CD4-positive, alpha-beta memory T cell (primary cell): ENCODE data around the gene TXNDC11. TPM values are rescaled to one million over a fixed set of nuclear protein-coding genes. Genes with fewer than 3 reads are reported as not detected.

Source experiments
- CTCF ChIA-PET: fragments of 350-600 bp; sonication (Branson Sonifier 250); formaldehyde crosslinking; loops from one replicate; lab custom pipeline; 2021; ENCODE audit warnings: inconsistent platforms; ENCODE audit not compliant: partially characterized antibody; lab: Charles Lee
- POLR2A ChIA-PET: fragments of 350-600 bp; sonication (Branson Sonifier 250); formaldehyde crosslinking; loops from one replicate; lab custom pipeline; 2021; ENCODE audit not compliant: partially characterized antibody; lab: Charles Lee
- DNase-seq, 5 donors: peaks; one replicate each; pipeline versions ENCODE4 v3.0.0 to v3.0.0-alpha.2; 2020 to 2022; ENCODE audit warnings: mixed read lengths in 1 of 5
- H3K27ac ChIP-seq: one replicate; pipeline ENCODE4 v1.7.0; 2013; ENCODE audit warnings: low read depth, low read length
- H3K27me3 ChIP-seq: 2 replicates; pipeline ENCODE4 v1.7.0; 2013; ENCODE audit warnings: mild to moderate bottlenecking, low read length, moderate library complexity; ENCODE audit not compliant: insufficient read depth
- H3K36me3 ChIP-seq: 2 replicates; pipeline ENCODE4 v1.7.0; 2013; ENCODE audit warnings: mild to moderate bottlenecking, low read length, moderate library complexity; ENCODE audit not compliant: insufficient read depth
- H3K4me1 ChIP-seq: 2 replicates; pipeline ENCODE4 v1.7.0; 2013; ENCODE audit warnings: mild to moderate bottlenecking, low read length, moderate library complexity; ENCODE audit not compliant: insufficient read depth
- H3K4me3 ChIP-seq, 2 donors: one replicate each; pipeline ENCODE4 v1.7.0; 2013; ENCODE audit warnings: low read length in 2 of 2, mild to moderate bottlenecking in 1 of 2
- H3K9me3 ChIP-seq, 2 donors: one replicate each; pipeline ENCODE4 v1.7.0; 2013; ENCODE audit warnings: low read length in 2 of 2, control low read depth in 1 of 2; ENCODE audit not compliant: control insufficient read depth in 1 of 2
- H3K27ac Mint-ChIP-seq, 7 donors: one replicate each; pipeline ENCODE4 v1.8.0; 2020 to 2021; ENCODE audit warnings: mixed read lengths in 7 of 7, mild to moderate bottlenecking in 6 of 7, inconsistent platforms in 3 of 7, moderate library complexity in 3 of 7
- H3K27me3 Mint-ChIP-seq, 2 donors: one replicate each; pipeline ENCODE4 v1.8.0; 2020 to 2021; ENCODE audit warnings: mixed read lengths in 2 of 2
- H3K36me3 Mint-ChIP-seq, 2 donors: one replicate each; pipeline ENCODE4 v1.8.0; 2020 to 2021; ENCODE audit warnings: mixed read lengths in 2 of 2, inconsistent platforms in 1 of 2, mild to moderate bottlenecking in 1 of 2
- H3K4me1 Mint-ChIP-seq, 4 donors: one replicate each; pipeline ENCODE4 v1.8.0; 2020 to 2021; ENCODE audit warnings: mixed read lengths in 4 of 4, mild to moderate bottlenecking in 1 of 4
- H3K4me3 Mint-ChIP-seq, 8 donors: one replicate each; pipeline ENCODE4 v1.8.0; 2020 to 2021; ENCODE audit warnings: mixed read lengths in 8 of 8, mild to moderate bottlenecking in 7 of 8, moderate library complexity in 6 of 8, inconsistent platforms in 3 of 8
- H3K9me3 Mint-ChIP-seq, 8 donors: one replicate each; pipeline ENCODE4 v1.8.0; 2020 to 2021; ENCODE audit warnings: mixed read lengths in 8 of 8, mild to moderate bottlenecking in 5 of 8, inconsistent platforms in 3 of 8, moderate library complexity in 1 of 8
- intact Hi-C: fragments of 100-400 bp; cut with micrococcal nuclease; formaldehyde crosslinking; loops from one replicate; pipeline ENCODE4 v1.15.1; 2023
- polyA plus RNA-seq, 2 donors: library from polyadenylated mRNA; unstranded; fragments of 300-500 nt; fragmentation: Illumina TruSeq; gene quantifications; one replicate each; pipeline ENCODE4 v1.2.3, GENCODE V29; 2021
- total RNA-seq, 2 experiments: library from RNA; stranded (reverse); gene quantifications; one replicate each; pipeline ENCODE4 v1.2.3, GENCODE V29; 2021

Gene TXNDC11
- total and polyA plus RNA-seq, 4 experiments from 2014 or later, result 51.7 to 62.6 (median 57.3) TPM

GRCh38 chr16:11669380-11670146, 73.1 kb downstream of the TXNDC11 start:
- H3K4me3 ChIP-seq, result peak overlapping the region; percentile 47 to 72
- H3K36me3 ChIP-seq, result no peaks in the 10 kb centered on the region
- Mint-ChIP-seq H3K9me3 (no peaks in the 10 kb centered on the region), H3K27me3 (no peaks in the 10 kb centered on the region), H3K4me1 (peaks cover 45 to 87% (median 61%) of the 10 kb centered on the region in 4 donors), H3K27ac (peak overlapping the region; percentile 87 to 96 (median 92)), H3K4me3 (peak overlapping the region; percentile 84 to 92 (median 87)), H3K36me3 (no peaks in the 10 kb centered on the region)
- POLR2A ChIA-PET, result interaction anchor here (0.6 to 6.0 kb wide), 9 partner anchors 9 to 83 kb away, joined by 3 to 29 read pairs (median 5); partner anchors contain the start of genes LITAF and TXNDC11
- CTCF ChIA-PET, result interaction anchor here (0.7 to 1.7 kb wide), 5 partner anchors 26 to 137 kb away, joined by 3 to 7 read pairs (median 3); partner anchors contain the start of gene ZC3H7A
- H3K4me1 ChIP-seq, result peaks cover 72% of the 10 kb centered on the region
- no peaks in the 10 kb centered on the region for H3K27me3 ChIP-seq
- intact Hi-C loops, result loop anchor here (2.0 to 5.0 kb wide), 2 partner anchors 73 to 128 kb away; partner anchors contain the start of genes TXNDC11 and ZC3H7A
- no peaks in the 10 kb centered on the region for H3K9me3 ChIP-seq
- peak overlapping the region; percentile 44 for H3K27ac ChIP-seq
- DNase-seq, result no peak

DNA sequence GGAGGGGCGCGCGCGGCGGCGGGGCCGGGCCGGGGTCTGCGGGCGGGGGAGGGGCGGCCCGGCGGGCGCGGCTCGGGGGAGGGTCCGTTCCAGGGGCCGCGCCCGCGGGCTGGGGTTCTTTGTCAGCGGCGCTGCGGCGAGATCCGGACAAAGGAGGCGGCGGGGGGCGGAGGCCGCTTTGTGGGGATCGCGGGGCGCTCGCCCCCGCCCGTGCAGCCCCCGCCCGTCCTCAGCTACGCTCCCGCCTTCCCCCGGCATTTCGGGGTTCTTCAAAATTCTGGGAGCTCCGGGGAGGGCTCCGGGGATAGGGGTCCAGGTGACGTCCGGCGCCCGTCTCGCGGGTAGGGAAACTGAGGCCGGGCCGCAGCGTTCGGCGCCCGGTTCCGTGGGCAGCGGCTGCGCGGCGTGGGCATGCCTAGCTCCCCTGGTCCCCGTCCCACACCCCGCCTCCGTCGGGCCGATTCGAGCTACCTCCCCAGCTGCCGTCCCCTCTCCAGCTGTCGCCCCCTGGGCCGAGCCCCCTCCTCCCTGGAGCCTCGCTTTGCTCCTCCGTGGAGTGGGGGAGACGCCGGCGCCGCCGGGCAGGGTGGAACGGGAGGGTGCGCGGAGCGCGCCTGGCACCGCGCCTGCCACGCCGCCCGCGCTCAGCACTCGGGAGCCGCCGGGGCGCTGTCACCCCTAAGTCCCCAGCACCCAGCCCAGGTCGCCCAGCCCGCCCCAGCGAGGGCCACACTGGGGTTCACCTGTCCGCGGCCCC, 73.9 kb downstream of the TXNDC11 start:
- no peaks in the 10 kb centered on the region for H3K27me3 Mint-ChIP-seq
- Histone ChIP-seq H3K4me1 (peaks cover 79% of the 10 kb centered on the region), H3K4me3 (peak overlapping the region; percentile 47 to 72), H3K27me3 (no peaks in the 10 kb centered on the region), H3K27ac (peak overlapping the region; percentile 44), H3K9me3 (no peaks in the 10 kb centered on the region), H3K36me3 (no peaks in the 10 kb centered on the region)
- DNase-seq, result peak in 4 of 5 donors; percentile 25 to 37 (median 30)
- no peaks in the 10 kb centered on the region for H3K9me3 Mint-ChIP-seq
- H3K27ac Mint-ChIP-seq, result peak overlapping the region in 5 of 7 donors; percentile 63 to 95 (median 79)
- intact Hi-C loops, result loop anchor here (2.0 to 5.0 kb wide), 2 partner anchors 74 to 128 kb away; partner anchors contain the start of genes TXNDC11 and ZC3H7A
- H3K4me3 Mint-ChIP-seq, result peak overlapping the region; percentile 84 to 92 (median 87)
- peaks cover 52 to 88% (median 65%) of the 10 kb centered on the region in 4 donors for H3K4me1 Mint-ChIP-seq
- ChIA-PET POLR2A (interaction anchor here (0.6 to 6.0 kb wide), 9 partner anchors 9 to 82 kb away, joined by 3 to 29 read pairs (median 5); partner anchors contain the start of genes LITAF and TXNDC11), CTCF (interaction anchor here (0.7 to 1.7 kb wide), 5 partner anchors 26 to 136 kb away, joined by 3 to 7 read pairs (median 3); partner anchors contain the start of gene ZC3H7A)
- no peaks in the 10 kb centered on the region for H3K36me3 Mint-ChIP-seq

- Histone ChIP-seq H3K9me3 (no peaks in the 10 kb centered on the region), H3K4me3 (peak within 1 kb of the TSS; percentile 47 to 72), H3K27me3 (no peaks in the 10 kb centered on the region), H3K27ac (peak within 1 kb of the TSS; percentile 47), H3K4me1 (peaks cover 74% of the 10 kb centered on the region), H3K36me3 (no peaks in the 10 kb centered on the region)
- Mint-ChIP-seq H3K27me3 (no peaks in the 10 kb centered on the region), H3K27ac (peak within 1 kb of the TSS; percentile 65 to 95 (median 87)), H3K4me3 (peak within 1 kb of the TSS; percentile 84 to 92 (median 87)), H3K36me3 (no peaks in the 10 kb centered on the region), H3K4me1 (peaks cover 51 to 80% (median 60%) of the 10 kb centered on the region in 4 donors), H3K9me3 (no peaks in the 10 kb centered on the region)
- ChIA-PET POLR2A (interaction anchor here (1.0 to 6.0 kb wide), 8 partner anchors 14 to 412 kb away, joined by 3 to 29 read pairs (median 5); partner anchors contain the start of genes LITAF, SOCS1 and TXNDC11), CTCF (interaction anchor here (0.6 to 1.6 kb wide), 3 partner anchors 25 to 136 kb away, joined by 3 to 7 read pairs (median 3); no protein-coding TSS in a partner anchor)
- intact Hi-C loops, result loop anchor here (2.0 to 5.0 kb wide), 2 partner anchors 75 to 129 kb away; partner anchors contain the start of genes TXNDC11 and ZC3H7A
- peak; percentile 81 to 85 (median 83) for DNase-seq
These were observed 74.6 kb downstream of the TXNDC11 start, which contains the start of gene SNN for GRCh38 chr16:11667824-11668622. Gene SNN (plus strand): TSS chr16:11668455. CDS start chr16:11676060, 7,605 bp downstream.

DNA sequence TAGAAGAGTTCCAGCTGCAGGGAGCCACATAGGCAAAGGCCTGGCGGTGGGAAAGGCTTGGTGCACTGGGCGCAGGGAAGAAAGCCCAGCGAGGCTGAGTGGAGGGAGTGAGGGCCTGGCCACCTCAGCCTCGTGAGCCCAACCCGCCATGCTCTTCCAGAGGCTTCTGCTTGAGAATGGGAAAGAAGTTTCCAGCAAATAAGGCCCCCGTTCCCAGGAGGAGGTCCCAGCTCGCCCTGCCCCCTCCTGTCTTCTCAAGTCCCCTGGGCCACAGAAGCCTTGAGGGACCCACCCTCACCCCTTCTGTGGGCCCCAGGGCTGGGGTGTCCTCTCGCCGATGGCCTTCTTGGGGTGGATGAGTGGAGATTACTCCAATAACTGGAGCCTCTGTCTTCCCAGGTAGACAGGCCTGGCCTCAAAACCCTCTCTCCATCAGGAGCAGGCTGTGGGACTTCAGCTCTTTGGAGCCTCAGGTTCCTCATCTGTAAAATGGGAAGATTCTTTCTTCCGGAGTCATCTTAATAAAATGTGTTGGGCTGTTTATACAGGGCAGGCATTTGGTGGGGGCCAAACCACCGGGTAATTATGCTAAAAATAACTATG, 75.3 kb downstream of the TXNDC11 start:
- peaks cover 67% of the 10 kb centered on the region for H3K4me1 ChIP-seq
- no peaks in the 10 kb centered on the region for H3K27me3 ChIP-seq
- no peaks in the 10 kb centered on the region for H3K36me3 ChIP-seq
- H3K4me1 Mint-ChIP-seq, result peaks cover 44 to 73% (median 54%) of the 10 kb centered on the region in 4 donors
- intact Hi-C loops, result loop anchor here (5.0 kb wide), 1 partner anchor 130 kb away; the partner anchor contains the start of gene ZC3H7A
- no peaks in the 10 kb centered on the region for H3K9me3 ChIP-seq
- H3K36me3 Mint-ChIP-seq, result no peaks in the 10 kb centered on the region
- no peaks in the 10 kb centered on the region for H3K27me3 Mint-ChIP-seq
- ChIA-PET POLR2A (interaction anchor here (1.0 to 6.0 kb wide), 6 partner anchors 13 to 412 kb away, joined by 3 to 29 read pairs (median 4); partner anchors contain the start of gene SOCS1), CTCF (interaction anchor here (0.6 to 1.6 kb wide), 3 partner anchors 24 to 80 kb away, joined by 3 read pairs; no protein-coding TSS in a partner anchor)
- no peak overlapping the region for H3K4me3 ChIP-seq
- peak overlapping the region; percentile 67 to 88 (median 76) for H3K4me3 Mint-ChIP-seq
- DNase-seq, result no peak
- peak overlapping the region; percentile 47 for H3K27ac ChIP-seq
- H3K9me3 Mint-ChIP-seq, result no peaks in the 10 kb centered on the region
- peak overlapping the region; percentile 65 to 90 (median 75) for H3K27ac Mint-ChIP-seq

- Histone ChIP-seq H3K27me3 (no peaks in the 10 kb centered on the region), H3K36me3 (no peaks in the 10 kb centered on the region), H3K9me3 (no peaks in the 10 kb centered on the region), H3K27ac (no peak overlapping the region), H3K4me3 (no peak overlapping the region), H3K4me1 (peaks cover 57% of the 10 kb centered on the region)
- H3K36me3 Mint-ChIP-seq, result no peaks in the 10 kb centered on the region
- no peaks in the 10 kb centered on the region for H3K9me3 Mint-ChIP-seq
- ChIA-PET CTCF (interaction anchor here (1.1 to 2.2 kb wide), 4 partner anchors 23 to 135 kb away, joined by 3 to 7 read pairs (median 4); no protein-coding TSS in a partner anchor), POLR2A (interaction anchor here (1.1 to 6.0 kb wide), 2 partner anchors 45 to 410 kb away, joined by 3 to 29 read pairs; partner anchors contain the start of gene SOCS1)
- H3K27ac Mint-ChIP-seq, result peak overlapping the region; percentile 71 to 93 (median 80)
- H3K27me3 Mint-ChIP-seq, result no peaks in the 10 kb centered on the region
- peak overlapping the region; percentile 21 to 88 (median 63) for H3K4me3 Mint-ChIP-seq
- no peak for DNase-seq
- intact Hi-C loops, result loop anchor here (5.0 kb wide), 1 partner anchor 131 kb away; the partner anchor contains the start of gene ZC3H7A
- peaks cover 37 to 64% (median 46%) of the 10 kb centered on the region in 4 donors for H3K4me1 Mint-ChIP-seq
These were observed 76.3 kb downstream of the TXNDC11 start for GRCh38 chr16:11666103-11667055.
